Liver (tissue), 3 donors: ENCODE data around the gene CSNK1G2.

Experiments used
- ATF3 ChIP-seq: IDR thresholded peaks from 2 replicates; pipeline ENCODE4 v1.6.1; 2016; ENCODE audit warnings: antibody characterized with exemption
- FOXA1 ChIP-seq: IDR thresholded peaks from 2 replicates; pipeline ENCODE4 v1.6.1; 2016; ENCODE audit warnings: antibody characterized with exemption
- GABPA ChIP-seq, 2 donors: IDR thresholded peaks in 1 of 2; conservative IDR thresholded peaks in 1 of 2; 2 replicates each; pipeline ENCODE4 v1.6.1; 2016; ENCODE audit warnings: antibody characterized with exemption in 2 of 2, mild to moderate bottlenecking in 1 of 2, moderate library complexity in 1 of 2
- HNF4A ChIP-seq, 2 donors: conservative IDR thresholded peaks; 2 replicates each; pipeline ENCODE4 v1.6.1; 2016; ENCODE audit warnings: antibody characterized with exemption in 2 of 2, mild to moderate bottlenecking in 2 of 2
- JUND ChIP-seq, 2 donors: IDR thresholded peaks; 2 replicates each; pipeline ENCODE4 v1.6.1; 2016; ENCODE audit warnings: antibody characterized with exemption in 2 of 2
- RAD21 ChIP-seq, 2 donors: IDR thresholded peaks; 2 replicates each; pipeline ENCODE4 v1.6.1; 2016; ENCODE audit warnings: antibody characterized with exemption in 2 of 2, mild to moderate bottlenecking in 2 of 2
- RXRA ChIP-seq, 2 donors: IDR thresholded peaks; 2 replicates each; pipeline ENCODE4 v1.6.1; 2017 to 2018; ENCODE audit warnings: antibody characterized with exemption in 2 of 2, mild to moderate bottlenecking in 1 of 2
- SP1 ChIP-seq: IDR thresholded peaks from 2 replicates; pipeline ENCODE4 v1.6.1; 2018; ENCODE audit warnings: antibody characterized with exemption, mild to moderate bottlenecking
- TAF1 ChIP-seq: conservative IDR thresholded peaks from 2 replicates; pipeline ENCODE4 v1.6.1; 2016; ENCODE audit warnings: antibody characterized with exemption, mild to moderate bottlenecking
- TF ChIP-seq, protein P1 (sequence below): fragments of 150-350 bp; IDR thresholded peaks from 2 replicates; pipeline ENCODE4 v1.5.1; 2017; ENCODE audit warnings: improper control_type of control experiment, low read depth, low read length; ENCODE audit not compliant: missing input control
- TF ChIP-seq, protein P2 (sequence below): IDR thresholded peaks from 2 replicates; pipeline ENCODE4 v1.6.1; 2016; ENCODE audit warnings: antibody characterized with exemption
- TF ChIP-seq, protein P3 (sequence below): IDR thresholded peaks from 2 replicates; pipeline ENCODE4 v1.6.1; 2016; ENCODE audit warnings: antibody characterized with exemption, mild to moderate bottlenecking
- TF ChIP-seq, protein P4 (sequence below): IDR thresholded peaks from 2 replicates; pipeline ENCODE4 v1.6.1; 2016; ENCODE audit warnings: antibody characterized with exemption
- donor health status: healthy.
- donor health status: healthy.

DNA sequence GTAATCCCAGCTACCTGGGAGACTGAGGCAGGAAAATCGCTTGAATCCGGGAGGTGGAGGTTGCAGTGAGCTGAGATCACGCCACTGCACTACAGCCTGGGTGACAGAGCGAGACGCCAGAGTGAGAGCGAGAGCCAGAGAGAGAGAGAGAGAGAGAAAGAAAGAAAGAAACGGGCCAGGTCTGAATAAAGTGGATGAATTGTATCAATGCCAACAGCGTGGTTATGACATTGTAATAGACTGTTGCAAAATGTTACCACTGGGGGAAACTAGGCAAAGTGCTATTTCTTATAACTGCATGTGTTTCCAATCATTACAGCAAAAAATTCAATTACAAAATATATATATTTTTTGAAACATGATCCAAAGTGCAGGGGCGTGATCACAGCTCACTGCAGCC, 86.4 kb downstream of the CSNK1G2 start:
- TF ChIP-seq, protein P1, sequence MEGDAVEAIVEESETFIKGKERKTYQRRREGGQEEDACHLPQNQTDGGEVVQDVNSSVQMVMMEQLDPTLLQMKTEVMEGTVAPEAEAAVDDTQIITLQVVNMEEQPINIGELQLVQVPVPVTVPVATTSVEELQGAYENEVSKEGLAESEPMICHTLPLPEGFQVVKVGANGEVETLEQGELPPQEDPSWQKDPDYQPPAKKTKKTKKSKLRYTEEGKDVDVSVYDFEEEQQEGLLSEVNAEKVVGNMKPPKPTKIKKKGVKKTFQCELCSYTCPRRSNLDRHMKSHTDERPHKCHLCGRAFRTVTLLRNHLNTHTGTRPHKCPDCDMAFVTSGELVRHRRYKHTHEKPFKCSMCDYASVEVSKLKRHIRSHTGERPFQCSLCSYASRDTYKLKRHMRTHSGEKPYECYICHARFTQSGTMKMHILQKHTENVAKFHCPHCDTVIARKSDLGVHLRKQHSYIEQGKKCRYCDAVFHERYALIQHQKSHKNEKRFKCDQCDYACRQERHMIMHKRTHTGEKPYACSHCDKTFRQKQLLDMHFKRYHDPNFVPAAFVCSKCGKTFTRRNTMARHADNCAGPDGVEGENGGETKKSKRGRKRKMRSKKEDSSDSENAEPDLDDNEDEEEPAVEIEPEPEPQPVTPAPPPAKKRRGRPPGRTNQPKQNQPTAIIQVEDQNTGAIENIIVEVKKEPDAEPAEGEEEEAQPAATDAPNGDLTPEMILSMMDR, result no peak
- TF ChIP-seq RXRA (IDR thresholded peaks at IDR 0.05) (peak in 1 of 2 donors; percentile 40), SP1 (no peak), TAF1 (no peak), RAD21 (IDR thresholded peaks at IDR 0.05) (peak in 1 of 2 donors; percentile 21), GABPA (IDR thresholded peaks at IDR 0.05 in 1 of 2, conservative IDR thresholded peaks at IDR 0.05 in 1 of 2) (no peak), ATF3 (no peak), JUND (IDR thresholded peaks at IDR 0.05) (no peak), HNF4A (conservative IDR thresholded peaks at IDR 0.05) (peak in 1 of 2 donors; percentile 43), FOXA1 (no peak)
- TF ChIP-seq, protein P2, sequence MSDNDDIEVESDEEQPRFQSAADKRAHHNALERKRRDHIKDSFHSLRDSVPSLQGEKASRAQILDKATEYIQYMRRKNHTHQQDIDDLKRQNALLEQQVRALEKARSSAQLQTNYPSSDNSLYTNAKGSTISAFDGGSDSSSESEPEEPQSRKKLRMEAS, result peak; percentile 35
- TF ChIP-seq, protein P3, sequence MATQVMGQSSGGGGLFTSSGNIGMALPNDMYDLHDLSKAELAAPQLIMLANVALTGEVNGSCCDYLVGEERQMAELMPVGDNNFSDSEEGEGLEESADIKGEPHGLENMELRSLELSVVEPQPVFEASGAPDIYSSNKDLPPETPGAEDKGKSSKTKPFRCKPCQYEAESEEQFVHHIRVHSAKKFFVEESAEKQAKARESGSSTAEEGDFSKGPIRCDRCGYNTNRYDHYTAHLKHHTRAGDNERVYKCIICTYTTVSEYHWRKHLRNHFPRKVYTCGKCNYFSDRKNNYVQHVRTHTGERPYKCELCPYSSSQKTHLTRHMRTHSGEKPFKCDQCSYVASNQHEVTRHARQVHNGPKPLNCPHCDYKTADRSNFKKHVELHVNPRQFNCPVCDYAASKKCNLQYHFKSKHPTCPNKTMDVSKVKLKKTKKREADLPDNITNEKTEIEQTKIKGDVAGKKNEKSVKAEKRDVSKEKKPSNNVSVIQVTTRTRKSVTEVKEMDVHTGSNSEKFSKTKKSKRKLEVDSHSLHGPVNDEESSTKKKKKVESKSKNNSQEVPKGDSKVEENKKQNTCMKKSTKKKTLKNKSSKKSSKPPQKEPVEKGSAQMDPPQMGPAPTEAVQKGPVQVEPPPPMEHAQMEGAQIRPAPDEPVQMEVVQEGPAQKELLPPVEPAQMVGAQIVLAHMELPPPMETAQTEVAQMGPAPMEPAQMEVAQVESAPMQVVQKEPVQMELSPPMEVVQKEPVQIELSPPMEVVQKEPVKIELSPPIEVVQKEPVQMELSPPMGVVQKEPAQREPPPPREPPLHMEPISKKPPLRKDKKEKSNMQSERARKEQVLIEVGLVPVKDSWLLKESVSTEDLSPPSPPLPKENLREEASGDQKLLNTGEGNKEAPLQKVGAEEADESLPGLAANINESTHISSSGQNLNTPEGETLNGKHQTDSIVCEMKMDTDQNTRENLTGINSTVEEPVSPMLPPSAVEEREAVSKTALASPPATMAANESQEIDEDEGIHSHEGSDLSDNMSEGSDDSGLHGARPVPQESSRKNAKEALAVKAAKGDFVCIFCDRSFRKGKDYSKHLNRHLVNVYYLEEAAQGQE, result no peak
- TF ChIP-seq, protein P4, sequence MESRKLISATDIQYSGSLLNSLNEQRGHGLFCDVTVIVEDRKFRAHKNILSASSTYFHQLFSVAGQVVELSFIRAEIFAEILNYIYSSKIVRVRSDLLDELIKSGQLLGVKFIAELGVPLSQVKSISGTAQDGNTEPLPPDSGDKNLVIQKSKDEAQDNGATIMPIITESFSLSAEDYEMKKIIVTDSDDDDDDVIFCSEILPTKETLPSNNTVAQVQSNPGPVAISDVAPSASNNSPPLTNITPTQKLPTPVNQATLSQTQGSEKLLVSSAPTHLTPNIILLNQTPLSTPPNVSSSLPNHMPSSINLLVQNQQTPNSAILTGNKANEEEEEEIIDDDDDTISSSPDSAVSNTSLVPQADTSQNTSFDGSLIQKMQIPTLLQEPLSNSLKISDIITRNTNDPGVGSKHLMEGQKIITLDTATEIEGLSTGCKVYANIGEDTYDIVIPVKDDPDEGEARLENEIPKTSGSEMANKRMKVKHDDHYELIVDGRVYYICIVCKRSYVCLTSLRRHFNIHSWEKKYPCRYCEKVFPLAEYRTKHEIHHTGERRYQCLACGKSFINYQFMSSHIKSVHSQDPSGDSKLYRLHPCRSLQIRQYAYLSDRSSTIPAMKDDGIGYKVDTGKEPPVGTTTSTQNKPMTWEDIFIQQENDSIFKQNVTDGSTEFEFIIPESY, result peak; percentile 18
